Measurements from ENCODE around the gene CGNL1.

GRCh38 chr15:57582090-57582489, 205.8 kb downstream of the CGNL1 start:
- no peak for TF ChIP-seq EZH2 (IDR thresholded peaks at IDR 0.05; ENCODE audit: borderline replicate concordance, low read length)
- TF ChIP-seq CTCF (IDR thresholded peaks at IDR 0.05; ENCODE audit: low read length): no peak
